Stimulated activated CD8-positive, alpha-beta memory T cell treated with anti-CD3 and anti-CD28 coated beads, Interleukin-7, amount 100 ng/mL, for 1 hour (primary cell): ENCODE measurements around the gene HMG20A.

ENCODE experiments used
- DNase-seq, 2 donors: peaks; one replicate each; pipeline ENCODE4 v3.0.0-alpha.2; 2020; ENCODE audit warnings: low read depth in 2 of 2

Gene HMG20A

GRCh38 chr15:77499087-77499760 lies 78.5 kb downstream of the HMG20A start:
- no peak for DNase-seq

- no peak for DNase-seq
These were observed 80.3 kb downstream of the HMG20A start for GRCh38 chr15:77500989-77501388.

- DNase-seq = no peak
These were observed 81.8 kb downstream of the HMG20A start for GRCh38 chr15:77502379-77503095.

- DNase-seq = no peak
These were observed 82.6 kb downstream of the HMG20A start for GRCh38 chr15:77503240-77503639.

GRCh38 chr15:77503764-77504163 lies 83.1 kb downstream of the HMG20A start:
- DNase-seq = no peak

GRCh38 chr15:77504306-77504705 lies 83.6 kb downstream of the HMG20A start:
- DNase-seq = no peak

GRCh38 chr15:77504871-77505270 lies 84.2 kb downstream of the HMG20A start:
- DNase-seq = no peak

- no peak for DNase-seq
These were observed 84.9 kb downstream of the HMG20A start for GRCh38 chr15:77505556-77505955.

- DNase-seq = no peak
These were observed 85.8 kb downstream of the HMG20A start for GRCh38 chr15:77506311-77507142.

- no peak for DNase-seq
These were observed 86.6 kb downstream of the HMG20A start for GRCh38 chr15:77507143-77507897.

GRCh38 chr15:77507911-77508310 lies 87.2 kb downstream of the HMG20A start:
- no peak for DNase-seq

- DNase-seq = no peak
These were observed 88.0 kb downstream of the HMG20A start for GRCh38 chr15:77508541-77509243.

- no peak for DNase-seq
These were observed 89.7 kb downstream of the HMG20A start for GRCh38 chr15:77510066-77511057.

GRCh38 chr15:77511869-77512268 lies 91.2 kb downstream of the HMG20A start:
- no peak for DNase-seq

- no peak for DNase-seq
These were observed 92.5 kb downstream of the HMG20A start for GRCh38 chr15:77513226-77513625.

- DNase-seq = no peak
These were observed 94.1 kb downstream of the HMG20A start for GRCh38 chr15:77514641-77515402.

GRCh38 chr15:77515613-77516012 lies 94.9 kb downstream of the HMG20A start:
- no peak for DNase-seq

GRCh38 chr15:77516076-77516475 lies 95.4 kb downstream of the HMG20A start:
- DNase-seq = no peak

- DNase-seq = no peak
These were observed 96.1 kb downstream of the HMG20A start for GRCh38 chr15:77516786-77517185.
